HCT116 (cell line): Measurements from ENCODE around the gene CLDN15. TPM values are rescaled to one million over a fixed set of nuclear protein-coding genes. Genes with fewer than 3 reads are reported as not detected.

Experiments used
- ATAC-seq: fragments of 200-7000 bp; cut with Tn5 transposase; 2 replicates; pipeline ENCODE4 v1.9.1; 2020; ENCODE audit warnings: mild to moderate bottlenecking, moderate library complexity
- BruUV-seq: library from RNA; stranded (reverse); fragments of 400-500 nt; replicated peaks from 2 replicates; lab custom pipeline; 2021; lab: Mats Ljungman, UMichigan
- CTCF ChIA-PET: fragments of 300-600 bp; sonication (Branson Sonifier 250); formaldehyde crosslinking; loops from one replicate; lab custom pipeline; 2021; ENCODE audit warnings: antibody characterized with exemption; lab: Charles Lee
- POLR2A ChIA-PET: fragments of 300-600, 350-600 bp; sonication (Branson Sonifier 250); formaldehyde crosslinking; loops from one replicate; lab custom pipeline; 2021; ENCODE audit warnings: antibody characterized with exemption; lab: Charles Lee
- RAD21 ChIA-PET, 2 experiments: fragments of 300-600 bp; sonication (Branson Sonifier 250); formaldehyde crosslinking; loops; one replicate each; lab custom pipeline; 2023; ENCODE audit warnings: low total read pairs in 2 of 2; ENCODE audit not compliant: uncharacterized antibody in 2 of 2, unreplicated experiment in 2 of 2, low non-redundant PET in 1 of 2; lab: Charles Lee
- DNase-seq: peaks from one replicate; pipeline ENCODE4 v3.0.0-alpha.2; 2010; ENCODE audit warnings: low read depth, low spot score
- H2AFZ ChIP-seq: fragments of 200-600 bp; shearing (Covaris generic), sonication (generic); 2 replicates; pipeline ENCODE4 v1.6.1; 2017; ENCODE audit warnings: low read depth, mixed run types, mixed read lengths, antibody characterized with exemption, low read length; ENCODE audit not compliant: poor library complexity, severe bottlenecking
- H3K27ac ChIP-seq: 2 replicates; pipeline ENCODE4 v1.5.1; 2012; ENCODE audit warnings: low read depth, low read length
- H3K27me3 ChIP-seq: fragments of 200-600 bp; sonication (generic); 2 replicates; pipeline ENCODE4 v1.6.1; 2016; ENCODE audit warnings: mixed run types, low read length, mixed read lengths; ENCODE audit not compliant: insufficient read depth
- H3K36me3 ChIP-seq, 2 experiments: fragments of 200-500 bp in 1 of 2; fragments of 200-600 bp in 1 of 2; sonication (Bioruptor generic) in 1 of 2; sonication (generic) in 1 of 2; 2 replicates each; pipeline versions ENCODE4 v1.5.1 to v1.6.1; 2014 to 2016; ENCODE audit warnings: low read length in 2 of 2, inconsistent platforms in 1 of 2, mixed read lengths in 1 of 2, mixed run types in 1 of 2; ENCODE audit not compliant: insufficient read depth in 2 of 2, control insufficient read depth in 1 of 2
- H3K4me1 ChIP-seq, 2 experiments: fragments of 200-600 bp in 1 of 2; sonication (generic) in 1 of 2; 2 replicates each; pipeline versions ENCODE4 v1.5.1 to v1.6.1; 2012 to 2017; ENCODE audit warnings: low read length in 2 of 2, inconsistent platforms in 1 of 2, mild to moderate bottlenecking in 1 of 2, mixed read lengths in 1 of 2, mixed run types in 1 of 2, moderate library complexity in 1 of 2; ENCODE audit not compliant: insufficient read depth in 2 of 2, control insufficient read depth in 1 of 2
- H3K4me2 ChIP-seq: fragments of 200-600 bp; sonication (generic); 2 replicates; pipeline ENCODE4 v1.6.1; 2017; ENCODE audit warnings: mixed run types, low read length, mixed read lengths
- H3K4me3 ChIP-seq, 2 experiments: fragments of 200-600 bp in 1 of 2; sonication (generic) in 1 of 2; replicated peaks in 1 of 2; 2 replicates each; pipeline ENCODE4 v1.5.1; 2011 to 2016; ENCODE audit warnings: low read length in 2 of 2, control low read depth in 1 of 2, low read depth in 1 of 2, mild to moderate bottlenecking in 1 of 2, mixed read lengths in 1 of 2, mixed run types in 1 of 2
- H3K79me2 ChIP-seq: fragments of 200-600 bp; sonication (generic); 2 replicates; pipeline ENCODE4 v1.6.1; 2017; ENCODE audit warnings: mild to moderate bottlenecking, mixed run types, low read length, moderate library complexity, mixed read lengths; ENCODE audit not compliant: insufficient read depth
- H3K9ac ChIP-seq: fragments of 200-600 bp; sonication (generic); 2 replicates; pipeline ENCODE4 v1.6.1; 2016; ENCODE audit warnings: low read length, mixed read lengths
- H3K9me2 ChIP-seq: fragments of 200-600 bp; sonication (generic), shearing (Covaris generic); 2 replicates; pipeline ENCODE4 v1.6.1; 2017; ENCODE audit warnings: mixed run types, mild to moderate bottlenecking, moderate library complexity; ENCODE audit not compliant: insufficient read depth
- H3K9me3 ChIP-seq, 2 experiments: fragments of 200-500 bp in 1 of 2; fragments of 200-600 bp in 1 of 2; sonication (Bioruptor generic) in 1 of 2; sonication (generic) in 1 of 2; 2 replicates each; pipeline ENCODE4 v1.6.1; 2014 to 2017; ENCODE audit warnings: low read length in 2 of 2, mixed read lengths in 2 of 2, inconsistent platforms in 1 of 2, low read depth in 1 of 2, mild to moderate bottlenecking in 1 of 2, mixed run types in 1 of 2, moderate library complexity in 1 of 2; ENCODE audit not compliant: control insufficient read depth in 1 of 2, insufficient read depth in 1 of 2
- H4K20me1 ChIP-seq: fragments of 200-600 bp; sonication (generic), shearing (Covaris generic); 2 replicates; pipeline ENCODE4 v1.6.1; 2017; ENCODE audit warnings: mixed run types, mild to moderate bottlenecking, moderate library complexity; ENCODE audit not compliant: insufficient read depth
- CEBPB ChIP-seq: IDR thresholded peaks from 2 replicates; pipeline ENCODE4 v1.6.1; 2012; ENCODE audit warnings: low read depth
- CTCF ChIP-seq, 3 experiments: fragments of 200-600 bp in 1 of 3; sonication (generic) in 1 of 3; IDR thresholded peaks in 2 of 3; conservative IDR thresholded peaks in 1 of 3; 2 replicates each; pipeline ENCODE4 v1.5.1; 2012 to 2017; ENCODE audit warnings: low read depth in 2 of 3, low read length in 2 of 3, antibody characterized with exemption in 1 of 3, borderline replicate concordance in 1 of 3, control low read depth in 1 of 3, mild to moderate bottlenecking in 1 of 3, mixed read lengths in 1 of 3, mixed run types in 1 of 3, moderate library complexity in 1 of 3; ENCODE audit not compliant: insufficient read depth in 1 of 3
- ELF1 ChIP-seq: IDR thresholded peaks from 2 replicates; pipeline ENCODE4 v1.6.1; 2012; ENCODE audit warnings: low read depth, borderline replicate concordance
- MAX ChIP-seq: IDR thresholded peaks from 2 replicates; pipeline ENCODE4 v1.6.1; 2012
- SIN3A ChIP-seq: IDR thresholded peaks from 2 replicates; pipeline ENCODE4 v1.6.1; 2012; ENCODE audit warnings: low read depth
- intact Hi-C: fragments of 100-400 bp; cut with micrococcal nuclease; formaldehyde crosslinking; loops from 2 replicates; pipeline ENCODE4 v1.10.0; 2022
- total RNA-seq: library from RNA; stranded (reverse); gene quantifications from one replicate; pipeline ENCODE4 v1.2.1, GENCODE V29; 2021; ENCODE audit not compliant: unreplicated experiment

CLDN15 gene
- total RNA-seq, 1 experiment from 2014 or later: 16.9 TPM

- ChIA-PET CTCF (interaction anchor here (0.8 to 2.3 kb wide), 8 partner anchors 26 to 418 kb away, joined by 3 to 21 read pairs (median 8); partner anchors contain the start of genes FIS1 and UFSP1), POLR2A (interaction anchor here (0.9 to 1.8 kb wide), 9 partner anchors 10 to 329 kb away, joined by 3 to 11 read pairs (median 4); partner anchors contain the start of genes FIS1, UFSP1 and VGF), RAD21 (interaction anchor here (0.6 to 1.5 kb wide), 5 partner anchors 26 to 101 kb away, joined by 3 to 5 read pairs (median 3); no protein-coding TSS in a partner anchor)
- H3K9me3 ChIP-seq: no peaks in the 10 kb centered on the region
- H3K4me1 ChIP-seq: peaks cover 0 to 21% of the 10 kb centered on the region in 2 experiments; a peak in 2 of 4 replicates
- peak overlapping the region; percentile 97 for H3K4me2 ChIP-seq
- H2AFZ ChIP-seq: no peak overlapping the region
- H3K79me2 ChIP-seq: peaks cover 46% of the 10 kb centered on the region
- peak; percentile 18 for ATAC-seq
- H3K27ac ChIP-seq: peak overlapping the region; percentile 37
- DNase-seq: no peak
- H3K36me3 ChIP-seq: peaks cover 2 to 4% of the 10 kb centered on the region in 2 experiments; a peak in 2 of 4 replicates
- no peaks in the 10 kb centered on the region for H4K20me1 ChIP-seq
- no peaks in the 10 kb centered on the region for H3K27me3 ChIP-seq
- H3K9me2 ChIP-seq: no peaks in the 10 kb centered on the region
- BruUV-seq: TSS peak; percentile 80
- H3K4me3 ChIP-seq: peak overlapping the region; percentile 93 to 97
- H3K9ac ChIP-seq: peak overlapping the region; percentile 85
- no peak for TF ChIP-seq CEBPB
- TF ChIP-seq ELF1: no peak
- TF ChIP-seq SIN3A: peak; percentile 4; the same call in 1 of the 2 replicates
- TF ChIP-seq MAX: peak; percentile 58; the same call in 1 of the 2 replicates
- no peak for TF ChIP-seq CTCF (IDR thresholded peaks at IDR 0.05 in 2 of 3, conservative IDR thresholded peaks at IDR 0.05 in 1 of 3; ENCODE audit: borderline replicate concordance in 1 of 3, insufficient read depth in 1 of 3, low read depth in 2 of 3, low read length in 2 of 3)
- intact Hi-C loops: loop anchor here (2.0 kb wide), 1 partner anchor 14 kb away; no protein-coding TSS in a partner anchor
Measured at GRCh38 chr7:101218236-101219125, 19.1 kb downstream of the CLDN15 start.
